Transverse colon (tissue), 4 donors: ENCODE measurements around the gene CHSY1. TPM values are rescaled to one million over a fixed set of nuclear protein-coding genes. Genes with fewer than 3 reads are reported as not detected.

Experiments used
- DNase-seq: peaks from one replicate; pipeline ENCODE4 v3.0.0-alpha.2; 2019
- H3K27ac ChIP-seq, 4 donors: fragments of 200-600 bp; sonication (generic); 2 replicates each; pipeline ENCODE4 v1.5.1; 2016 to 2018; ENCODE audit warnings: inconsistent platforms in 4 of 4
- H3K27me3 ChIP-seq: fragments of 200-600 bp; sonication (generic); 2 replicates; pipeline ENCODE4 v1.5.1; 2017; ENCODE audit warnings: inconsistent platforms
- H3K36me3 ChIP-seq, 4 donors: fragments of 200-600 bp; sonication (generic); 2 replicates each; pipeline ENCODE4 v1.5.1; 2017 to 2019; ENCODE audit warnings: inconsistent platforms in 4 of 4
- H3K4me1 ChIP-seq, 4 donors: fragments of 200-600 bp; sonication (generic); 2 replicates each; pipeline ENCODE4 v1.5.1; 2017 to 2020; ENCODE audit warnings: inconsistent platforms in 4 of 4
- H3K4me3 ChIP-seq, 4 donors: fragments of 200-600 bp; sonication (generic); 1 replicate in 1 of 4; 2 replicates in 3 of 4; pipeline versions ENCODE4 v1.5.1 to v1.6.1; 2017 to 2019; ENCODE audit warnings: inconsistent platforms in 4 of 4
- H3K9me3 ChIP-seq, 2 donors: fragments of 200-600 bp; sonication (generic); 2 replicates each; pipeline ENCODE4 v1.5.1; 2017 to 2019; ENCODE audit warnings: inconsistent platforms in 2 of 2
- EP300 ChIP-seq: sonication (generic); formaldehyde crosslinking; IDR thresholded peaks from one replicate; pipeline ENCODE4 v1.6.1; 2017; ENCODE audit warnings: antibody characterized with exemption, low read depth
- POLR2A ChIP-seq: fragments of 450-650 bp; IDR thresholded peaks from one replicate; pipeline ENCODE4 v1.6.1; 2016; ENCODE audit warnings: antibody characterized with exemption, mild to moderate bottlenecking, moderate library complexity
- POLR2AphosphoS5 ChIP-seq, 3 donors: sonication (generic); formaldehyde crosslinking; IDR thresholded peaks; one replicate each; pipeline ENCODE4 v1.6.1; 2016; ENCODE audit warnings: antibody characterized with exemption in 3 of 3
- WGBS, 2 donors: methylation state at CpG; one replicate each; pipeline ENCODE4 v1.1.5; 2018; ENCODE audit warnings: low coverage in 1 of 2; 5-methylcytosine and 5-hydroxymethylcytosine counted together
- in situ Hi-C, 4 donors: fragments of 200-750 bp; cut with MboI; loops; one replicate each; pipeline versions ENCODE4 v1.15.0 to v1.15.1; 2017; ENCODE audit warnings: low sequenced_read_pairs in 3 of 4, low pct_ligation_motif_present in 1 of 4, low pct_unique_long_range_greater_than_20kb in 1 of 4
- intact Hi-C: fragments of 100-400 bp; cut with DNase I; formaldehyde crosslinking; loops from one replicate; pipeline ENCODE4 v1.15.1; 2023; ENCODE audit warnings: low total_unique reads
- total RNA-seq, 4 donors: library from RNA; depleted of rRNA; stranded (reverse); fragments of >200 nt; gene quantifications; one replicate each; pipeline ENCODE4 v1.1.0, GENCODE V29; 2016
- TF ChIP-seq, protein P1 (sequence below), 5 experiments: fragments of 200-600 bp in 3 of 5; fragments of 450-650 bp in 2 of 5; sonication (generic) in 3 of 5; IDR thresholded peaks; 1 replicate in 2 of 5; 2 replicates in 3 of 5; pipeline ENCODE4 v1.5.1; 2016 to 2017; ENCODE audit warnings: antibody characterized with exemption in 5 of 5, inconsistent platforms in 3 of 5, mild to moderate bottlenecking in 2 of 5, moderate library complexity in 1 of 5

Gene CHSY1
- total RNA-seq, 4 donors from 2014 or later: 4.0 to 33.7 (median 11.8) TPM

DNA sequence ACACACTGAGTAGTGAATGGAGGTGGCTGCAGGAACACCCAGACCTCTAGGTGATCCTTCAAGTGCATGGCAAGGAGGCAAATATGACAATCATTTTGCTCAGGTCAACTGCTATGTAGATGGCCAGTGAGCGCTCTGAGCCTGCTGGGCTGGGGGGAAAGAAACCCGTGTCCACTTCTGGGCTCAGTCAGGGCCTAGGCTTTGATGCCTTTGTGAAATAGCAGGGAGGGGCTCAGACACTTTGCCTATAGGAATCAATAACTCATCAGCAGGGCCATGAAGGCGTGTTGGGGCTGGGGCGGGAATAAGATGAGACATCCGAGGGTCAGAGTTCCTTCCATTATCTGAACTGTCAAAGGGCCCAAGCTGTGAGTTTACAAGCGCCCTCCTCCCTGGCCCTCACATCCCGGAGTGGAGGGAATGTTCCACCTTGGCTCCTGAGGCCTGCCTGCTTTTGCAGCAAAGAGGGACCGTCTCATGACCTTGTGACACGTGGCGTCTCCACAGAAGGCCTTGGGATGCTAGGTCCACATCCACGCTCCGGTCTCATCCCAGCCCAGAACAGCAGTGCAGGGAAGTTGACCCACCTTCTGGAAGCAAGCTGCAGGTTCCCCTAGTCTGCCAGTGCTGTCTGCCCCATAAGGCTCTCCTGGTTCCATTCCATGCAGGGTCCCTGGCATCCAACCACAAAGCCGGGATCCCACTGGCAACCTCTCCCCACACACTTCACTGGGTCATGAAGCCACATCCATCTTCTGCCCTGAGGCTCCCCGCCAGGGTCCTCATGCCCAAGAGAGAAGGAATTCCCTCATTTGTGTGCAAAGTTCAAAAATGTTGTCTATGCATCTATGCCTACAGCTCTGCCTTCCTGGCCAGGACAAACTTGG is 78.4 kb downstream of the CHSY1 start:
- intact Hi-C loops (no loop called here), in situ Hi-C loops (no loop called here)
- DNase-seq: no peak
- 96% methylated on average over 14 of the region's 14 CpGs; no CpG with 5 or more reads in 1 of the 2 donors for WGBS, 2 donors
- TF ChIP-seq EP300: no peak
- TF ChIP-seq, protein P1, sequence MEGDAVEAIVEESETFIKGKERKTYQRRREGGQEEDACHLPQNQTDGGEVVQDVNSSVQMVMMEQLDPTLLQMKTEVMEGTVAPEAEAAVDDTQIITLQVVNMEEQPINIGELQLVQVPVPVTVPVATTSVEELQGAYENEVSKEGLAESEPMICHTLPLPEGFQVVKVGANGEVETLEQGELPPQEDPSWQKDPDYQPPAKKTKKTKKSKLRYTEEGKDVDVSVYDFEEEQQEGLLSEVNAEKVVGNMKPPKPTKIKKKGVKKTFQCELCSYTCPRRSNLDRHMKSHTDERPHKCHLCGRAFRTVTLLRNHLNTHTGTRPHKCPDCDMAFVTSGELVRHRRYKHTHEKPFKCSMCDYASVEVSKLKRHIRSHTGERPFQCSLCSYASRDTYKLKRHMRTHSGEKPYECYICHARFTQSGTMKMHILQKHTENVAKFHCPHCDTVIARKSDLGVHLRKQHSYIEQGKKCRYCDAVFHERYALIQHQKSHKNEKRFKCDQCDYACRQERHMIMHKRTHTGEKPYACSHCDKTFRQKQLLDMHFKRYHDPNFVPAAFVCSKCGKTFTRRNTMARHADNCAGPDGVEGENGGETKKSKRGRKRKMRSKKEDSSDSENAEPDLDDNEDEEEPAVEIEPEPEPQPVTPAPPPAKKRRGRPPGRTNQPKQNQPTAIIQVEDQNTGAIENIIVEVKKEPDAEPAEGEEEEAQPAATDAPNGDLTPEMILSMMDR (IDR thresholded peaks at IDR 0.05): no peak
- H3K4me1 ChIP-seq: peaks cover 0 to 1% (median under 1%) of the 10 kb centered on the region in 4 donors
- peaks cover 0 to 6% (median 0%) of the 10 kb centered on the region in 4 donors for H3K36me3 ChIP-seq
- H3K27ac ChIP-seq: no peak overlapping the region
- no peaks in the 10 kb centered on the region for H3K9me3 ChIP-seq
- H3K27me3 ChIP-seq: no peaks in the 10 kb centered on the region
- no peak overlapping the region for H3K4me3 ChIP-seq

- DNase-seq: no peak
- WGBS, 2 donors: 57 to 73% methylated on average over 6 to 17 of the region's 17 CpGs
- H3K4me3 ChIP-seq: no peak overlapping the region
- no peak for TF ChIP-seq POLR2A
- no peak for TF ChIP-seq EP300
- TF ChIP-seq, protein P1 (IDR thresholded peaks at IDR 0.05): no peak
- TF ChIP-seq POLR2AphosphoS5 (IDR thresholded peaks at IDR 0.05): no peak
- no peaks in the 10 kb centered on the region for H3K27me3 ChIP-seq
- in situ Hi-C loops: no loop called here
- no peak overlapping the region for H3K27ac ChIP-seq
- H3K36me3 ChIP-seq: no peaks in the 10 kb centered on the region
- peaks cover 0 to 10% (median 6%) of the 10 kb centered on the region in 4 donors for H3K4me1 ChIP-seq
- no peaks in the 10 kb centered on the region for H3K9me3 ChIP-seq
- intact Hi-C loops: no loop called here
Measured at GRCh38 chr15:101172501-101173071, 79.3 kb downstream of the CHSY1 start.

DNA sequence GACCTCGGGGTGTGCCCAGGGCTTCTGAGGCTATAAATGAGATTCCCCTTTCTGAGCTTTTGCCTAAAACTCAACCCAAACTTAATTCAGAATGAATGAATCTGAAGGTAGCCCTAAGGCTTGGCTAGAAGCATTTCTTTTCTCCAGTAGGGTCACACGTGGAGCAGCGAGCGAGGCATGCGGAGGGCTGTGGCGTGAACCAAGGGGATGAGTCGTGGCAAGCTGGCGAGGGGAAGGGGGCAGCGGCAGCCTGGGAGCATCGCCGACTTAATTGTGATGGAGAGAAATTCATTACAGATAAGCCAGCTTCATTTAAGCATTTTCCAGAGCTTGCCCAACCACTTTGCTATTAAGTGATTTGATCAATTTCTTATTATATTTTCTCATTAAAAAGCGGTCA is 79.9 kb downstream of the CHSY1 start:
- H3K27me3 ChIP-seq: no peaks in the 10 kb centered on the region
- in situ Hi-C loops: no loop called here
- H3K9me3 ChIP-seq: no peaks in the 10 kb centered on the region
- no peak for DNase-seq
- TF ChIP-seq, protein P1 (IDR thresholded peaks at IDR 0.05): no peak
- TF ChIP-seq POLR2AphosphoS5 (IDR thresholded peaks at IDR 0.05) (no peak), EP300 (no peak), POLR2A (no peak)
- H3K27ac ChIP-seq: no peak overlapping the region
- intact Hi-C loops: no loop called here
- H3K4me1 ChIP-seq: peaks cover 0 to 11% (median 7%) of the 10 kb centered on the region in 4 donors
- no peaks in the 10 kb centered on the region for H3K36me3 ChIP-seq
- no peak overlapping the region for H3K4me3 ChIP-seq
- WGBS, 2 donors: 79 to 94% methylated on average over 12 of the region's 12 CpGs

DNA sequence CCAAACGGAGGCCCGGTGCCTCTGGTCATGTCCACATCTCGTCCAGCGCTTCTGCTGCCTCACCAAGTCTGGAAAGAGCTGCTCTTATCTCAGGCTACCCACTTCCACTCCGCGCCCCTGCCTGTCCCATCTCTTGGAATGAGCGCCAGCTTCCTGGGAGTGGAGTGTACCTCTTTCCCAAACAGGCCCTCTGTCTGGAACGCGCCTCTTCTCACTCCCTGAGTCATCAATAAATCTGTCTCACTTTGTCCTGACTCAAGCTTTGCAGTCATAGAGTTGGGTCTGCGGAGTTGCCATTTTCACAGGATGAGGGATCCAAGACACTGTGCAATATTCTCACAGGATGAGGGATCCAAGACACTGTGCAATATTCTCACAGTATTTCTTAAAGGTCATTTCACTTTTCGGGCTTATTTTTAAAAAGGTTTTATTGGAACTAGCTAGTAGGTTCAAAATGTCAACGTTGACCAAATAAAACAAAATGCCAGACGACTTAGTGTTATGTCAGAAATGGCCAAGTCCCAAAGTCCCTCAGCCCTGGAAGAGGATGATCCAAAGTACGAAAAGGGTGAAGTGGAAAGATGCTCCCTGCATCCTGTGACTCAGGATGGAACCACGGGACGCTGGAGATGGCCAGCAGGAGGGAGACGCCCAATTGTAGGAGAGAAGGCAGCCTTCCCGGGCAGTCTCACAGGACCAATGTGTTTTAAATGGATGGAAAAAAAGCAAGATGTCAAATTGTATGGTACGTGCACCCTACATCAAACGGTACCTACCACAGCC is 81.1 kb downstream of the CHSY1 start:
- in situ Hi-C loops: no loop called here
- 68 to 87% methylated on average over 3 to 20 of the region's 20 CpGs for WGBS, 2 donors
- TF ChIP-seq, protein P1 (IDR thresholded peaks at IDR 0.05): no peak
- TF ChIP-seq POLR2A (no peak), EP300 (no peak), POLR2AphosphoS5 (IDR thresholded peaks at IDR 0.05) (no peak)
- no peak overlapping the region for H3K4me3 ChIP-seq
- H3K36me3 ChIP-seq: no peaks in the 10 kb centered on the region
- H3K4me1 ChIP-seq: peaks cover 0 to 11% (median 7%) of the 10 kb centered on the region in 4 donors
- intact Hi-C loops: no loop called here
- H3K27me3 ChIP-seq: no peaks in the 10 kb centered on the region
- DNase-seq: no peak
- peaks cover 7 to 8% of the 10 kb centered on the region in 2 donors for H3K9me3 ChIP-seq
- no peak overlapping the region for H3K27ac ChIP-seq
